Endodermal cell (in vitro differentiated cells): ENCODE data around the gene ZEB2. TPM values are rescaled to one million over a fixed set of nuclear protein-coding genes. Genes with fewer than 3 reads are reported as not detected.

ENCODE experiments used
- DNase-seq: peaks from one replicate; pipeline ENCODE4 v3.0.0-alpha.2; 2017
- H3K27ac ChIP-seq: 2 replicates; pipeline ENCODE4 v1.5.1; 2013; ENCODE audit warnings: mild to moderate bottlenecking, low read depth, low read length, moderate library complexity
- H3K27me3 ChIP-seq: 2 replicates; pipeline ENCODE4 v1.6.1; 2013; ENCODE audit warnings: mild to moderate bottlenecking, low read length, moderate library complexity; ENCODE audit not compliant: insufficient read depth, control insufficient read depth, poor library complexity, severe bottlenecking
- H3K36me3 ChIP-seq: 2 replicates; pipeline ENCODE4 v1.7.0; 2013; ENCODE audit warnings: mild to moderate bottlenecking, low read length, moderate library complexity; ENCODE audit not compliant: control insufficient read depth, insufficient read depth
- H3K4me1 ChIP-seq: one replicate; pipeline ENCODE4 v1.7.0; 2013; ENCODE audit warnings: low read length; ENCODE audit not compliant: control insufficient read depth, insufficient read depth
- H3K4me3 ChIP-seq: 2 replicates; pipeline ENCODE4 v1.5.1; 2013; ENCODE audit warnings: mild to moderate bottlenecking, low read length, moderate library complexity
- H3K9ac ChIP-seq: 2 replicates; pipeline ENCODE4 v1.6.1; 2013; ENCODE audit warnings: mild to moderate bottlenecking, low read length, moderate library complexity; ENCODE audit not compliant: poor library complexity, severe bottlenecking; ENCODE audit errors: extremely low read depth
- H3K9me3 ChIP-seq: 2 replicates; pipeline ENCODE4 v1.6.1; 2013; ENCODE audit warnings: mild to moderate bottlenecking, low read length, moderate library complexity; ENCODE audit not compliant: control insufficient read depth
- H3K27ac Mint-ChIP-seq: 2 replicates; pipeline ENCODE4 v1.8.0; 2020; ENCODE audit warnings: mixed read lengths
- H3K27me3 Mint-ChIP-seq: 2 replicates; pipeline ENCODE4 v1.8.0; 2021; ENCODE audit warnings: mild to moderate bottlenecking, mixed read lengths; ENCODE audit not compliant: insufficient read depth
- H3K36me3 Mint-ChIP-seq: 2 replicates; pipeline ENCODE4 v1.8.0; 2020; ENCODE audit warnings: low read depth, mixed read lengths
- H3K4me1 Mint-ChIP-seq: 2 replicates; pipeline ENCODE4 v1.8.0; 2020; ENCODE audit warnings: mixed read lengths
- H3K4me3 Mint-ChIP-seq: 2 replicates; pipeline ENCODE4 v1.8.0; 2020; ENCODE audit warnings: mild to moderate bottlenecking, moderate library complexity, mixed read lengths
- H3K9me3 Mint-ChIP-seq: 2 replicates; pipeline ENCODE4 v1.8.0; 2020; ENCODE audit warnings: mild to moderate bottlenecking, mixed read lengths
- WGBS, 2 experiments: methylation state at CpG; one replicate each; pipeline versions ENCODE4 v1.1.5 to v1.1.7; 2013; ENCODE audit warnings: missing lambda C conversion rate in 2 of 2, mixed read lengths in 1 of 2; ENCODE audit not compliant: insufficient coverage in 1 of 2, insufficient read length in 1 of 2; 5-methylcytosine and 5-hydroxymethylcytosine counted together
- total RNA-seq, 2 donors: library from RNA; stranded (reverse); fragmentation: NEBNext Ultra II Directional in 1 of 2; extraction: Animal tissue kit (Norgen Biotek cat#: 25700) in 1 of 2; gene quantifications; 2 replicates in 1 of 2; 3 replicates in 1 of 2; pipeline ENCODE4 v1.2.1, GENCODE V29; 2021
- TF ChIP-seq, protein P1 (sequence below): fragments of 200-600 bp; sonication (generic); conservative IDR thresholded peaks from 2 replicates; pipeline ENCODE4 v1.5.0; 2021; ENCODE audit warnings: antibody characterized with exemption, mild to moderate bottlenecking

ZEB2 gene
- total RNA-seq, 2 donors from 2014 or later, result 0.29 to 0.31 TPM

DNA sequence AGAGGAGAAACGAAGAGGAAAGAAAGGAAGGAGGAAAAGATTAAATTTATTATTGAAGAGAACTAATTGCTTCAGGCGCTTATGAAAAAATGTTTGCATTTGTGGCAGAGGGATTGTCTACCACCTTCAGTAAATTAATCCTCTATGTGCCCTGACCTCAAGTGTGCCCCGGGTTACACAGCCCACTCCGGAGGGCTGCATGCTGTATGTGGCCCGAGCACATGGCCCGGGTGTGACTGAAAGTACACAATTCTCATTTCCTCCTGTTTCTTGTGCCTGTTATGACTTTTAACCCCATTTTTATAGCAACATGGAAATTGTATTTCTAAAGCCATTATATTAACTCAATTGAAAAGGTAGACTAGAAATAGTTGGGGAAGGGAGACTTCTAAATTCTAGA lies 38.8 kb downstream of the ZEB2 start:
- H3K27ac ChIP-seq, result peak overlapping the region; percentile 29
- H3K36me3 Mint-ChIP-seq, result no peaks in the 10 kb centered on the region
- H3K4me3 ChIP-seq, result no peak overlapping the region
- peaks cover 19% of the 10 kb centered on the region for H3K4me1 Mint-ChIP-seq
- peaks cover 13% of the 10 kb centered on the region for H3K27me3 Mint-ChIP-seq
- H3K36me3 ChIP-seq, result no peaks in the 10 kb centered on the region
- DNase-seq, result no peak
- no peaks in the 10 kb centered on the region for H3K9me3 ChIP-seq
- TF ChIP-seq, protein P1, sequence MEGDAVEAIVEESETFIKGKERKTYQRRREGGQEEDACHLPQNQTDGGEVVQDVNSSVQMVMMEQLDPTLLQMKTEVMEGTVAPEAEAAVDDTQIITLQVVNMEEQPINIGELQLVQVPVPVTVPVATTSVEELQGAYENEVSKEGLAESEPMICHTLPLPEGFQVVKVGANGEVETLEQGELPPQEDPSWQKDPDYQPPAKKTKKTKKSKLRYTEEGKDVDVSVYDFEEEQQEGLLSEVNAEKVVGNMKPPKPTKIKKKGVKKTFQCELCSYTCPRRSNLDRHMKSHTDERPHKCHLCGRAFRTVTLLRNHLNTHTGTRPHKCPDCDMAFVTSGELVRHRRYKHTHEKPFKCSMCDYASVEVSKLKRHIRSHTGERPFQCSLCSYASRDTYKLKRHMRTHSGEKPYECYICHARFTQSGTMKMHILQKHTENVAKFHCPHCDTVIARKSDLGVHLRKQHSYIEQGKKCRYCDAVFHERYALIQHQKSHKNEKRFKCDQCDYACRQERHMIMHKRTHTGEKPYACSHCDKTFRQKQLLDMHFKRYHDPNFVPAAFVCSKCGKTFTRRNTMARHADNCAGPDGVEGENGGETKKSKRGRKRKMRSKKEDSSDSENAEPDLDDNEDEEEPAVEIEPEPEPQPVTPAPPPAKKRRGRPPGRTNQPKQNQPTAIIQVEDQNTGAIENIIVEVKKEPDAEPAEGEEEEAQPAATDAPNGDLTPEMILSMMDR, result no peak
- H3K9me3 Mint-ChIP-seq, result no peaks in the 10 kb centered on the region
- no peaks in the 10 kb centered on the region for H3K27me3 ChIP-seq
- peaks cover 8% of the 10 kb centered on the region for H3K4me1 ChIP-seq
- H3K27ac Mint-ChIP-seq, result no peak overlapping the region
- no peak overlapping the region for H3K9ac ChIP-seq
- no peak overlapping the region for H3K4me3 Mint-ChIP-seq
- WGBS, 2 experiments, result 89 to 98% methylated on average over 5 to 6 of the region's 6 CpGs

DNA sequence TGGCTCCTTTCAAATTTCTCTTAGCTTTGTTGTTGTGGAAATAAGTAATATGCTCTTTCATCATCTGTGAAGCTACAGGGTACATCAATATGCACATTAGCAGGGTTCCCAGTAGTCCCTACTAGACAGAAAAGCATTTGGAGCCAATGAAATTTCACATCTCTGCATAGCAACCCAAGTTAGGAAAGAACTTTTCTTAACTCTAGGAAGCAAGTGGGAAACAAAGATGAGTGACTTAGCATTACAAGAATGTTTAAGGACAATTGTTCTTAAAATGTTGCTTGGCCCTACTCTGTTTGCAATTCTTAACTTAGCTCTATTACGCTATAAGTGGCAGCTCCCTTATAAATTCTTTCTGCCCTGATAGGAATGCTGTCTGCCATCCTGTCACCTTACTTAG lies 39.6 kb downstream of the ZEB2 start:
- no peak overlapping the region for H3K4me3 Mint-ChIP-seq
- H3K27ac ChIP-seq, result peak overlapping the region; percentile 92

DNA sequence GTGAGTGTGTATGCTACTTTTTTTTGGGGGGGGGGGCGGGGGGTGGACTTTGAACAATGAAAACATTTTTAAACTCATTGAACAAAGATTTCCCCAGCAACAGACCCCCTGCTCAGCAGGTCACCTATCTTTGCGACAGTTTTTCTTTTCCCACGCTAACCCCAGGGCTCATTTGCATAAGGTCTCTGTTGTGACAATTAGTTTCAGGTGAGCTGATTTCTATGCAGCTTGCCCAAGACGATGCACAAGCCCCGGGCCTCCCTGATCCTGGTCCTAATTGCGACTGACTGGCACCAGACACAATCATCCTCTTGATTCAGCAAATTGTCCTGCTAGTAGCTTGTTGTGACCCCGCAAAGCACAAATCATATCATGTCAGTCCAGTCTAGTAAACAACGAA lies 40.3 kb downstream of the ZEB2 start:
- no peaks in the 10 kb centered on the region for H3K27me3 ChIP-seq
- no peak overlapping the region for H3K4me3 ChIP-seq
- peaks cover 8% of the 10 kb centered on the region for H3K4me1 ChIP-seq
- Mint-ChIP-seq H3K27ac (peak overlapping the region; percentile 57), H3K4me1 (peaks cover 22% of the 10 kb centered on the region), H3K27me3 (peaks cover 13% of the 10 kb centered on the region), H3K4me3 (no peak overlapping the region), H3K36me3 (no peaks in the 10 kb centered on the region), H3K9me3 (no peaks in the 10 kb centered on the region)
- DNase-seq, result peak; percentile 80
- peak overlapping the region; percentile 92 for H3K27ac ChIP-seq
- H3K36me3 ChIP-seq, result no peaks in the 10 kb centered on the region
- TF ChIP-seq, protein P1, result no peak
- 53 to 55% methylated on average over 3 to 7 of the region's 8 CpGs for whole genome bisulfite sequencing, 2 experiments
- H3K9me3 ChIP-seq, result no peaks in the 10 kb centered on the region
- H3K9ac ChIP-seq, result no peak overlapping the region

More for the DNA sequence above, 39.6 kb downstream of the ZEB2 start:
- Histone ChIP-seq H3K4me1 (peaks cover 8% of the 10 kb centered on the region), H3K9me3 (no peaks in the 10 kb centered on the region), H3K36me3 (no peaks in the 10 kb centered on the region), H3K27me3 (no peaks in the 10 kb centered on the region), H3K4me3 (no peak overlapping the region), H3K9ac (no peak overlapping the region)
- no peaks in the 10 kb centered on the region for H3K9me3 Mint-ChIP-seq
- DNase-seq, result no peak
- WGBS, 2 experiments, result 85 to 88% methylated on average over 1 of the region's 1 CpG
- H3K27me3 Mint-ChIP-seq, result peaks cover 13% of the 10 kb centered on the region
- peaks cover 19% of the 10 kb centered on the region for H3K4me1 Mint-ChIP-seq
- H3K27ac Mint-ChIP-seq, result no peak overlapping the region
- TF ChIP-seq, protein P1, result no peak
- no peaks in the 10 kb centered on the region for H3K36me3 Mint-ChIP-seq
